Inferior parietal cortex (tissue), 1 donor: ENCODE results near the gene ENPEP.
"Not testable (repeated sequence)": the region's sequence is repeated elsewhere in the genome, so short reads cannot be mapped to it uniquely, and the experiment has no call there.

ENCODE experiments used
- DNase-seq: peaks from one replicate; pipeline ENCODE4 v3.0.0-alpha.2; 2016; ENCODE audit errors: extremely low spot score

ENPEP gene

GRCh38 chr4:110475881-110476818 is at the start of gene ENPEP:
ENPEP (plus strand) TSS chr4:110476155; CDS start chr4:110476415, 260 bp downstream.
- DNase-seq = no peak

GRCh38 chr4:110431805-110432204 is 44.1 kb upstream of the ENPEP start:
- not testable (repeated sequence) for DNase-seq

DNA sequence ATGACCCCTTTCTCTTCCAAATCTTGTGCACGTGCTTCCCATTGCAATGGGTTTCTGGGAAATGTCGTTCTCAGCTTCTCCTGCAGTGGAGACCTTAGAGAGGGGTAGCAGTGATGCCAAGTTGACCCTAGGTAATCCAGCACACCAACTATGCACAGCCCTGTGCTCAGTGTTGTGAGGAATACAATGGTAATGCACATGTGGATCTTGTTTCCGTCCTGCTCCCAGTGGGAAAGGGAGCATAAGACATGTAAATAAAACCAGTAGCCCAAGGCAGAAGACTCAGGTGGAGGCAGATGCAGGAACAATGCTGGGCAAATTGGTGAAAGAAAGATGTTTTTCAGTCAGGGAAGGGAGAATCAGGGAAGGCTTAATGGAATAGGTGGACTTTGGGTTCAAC is 38.7 kb upstream of the ENPEP start:
- not testable (repeated sequence) for DNase-seq

GRCh38 chr4:110439209-110439608 is 36.7 kb upstream of the ENPEP start:
- DNase-seq = not testable (repeated sequence)

DNA sequence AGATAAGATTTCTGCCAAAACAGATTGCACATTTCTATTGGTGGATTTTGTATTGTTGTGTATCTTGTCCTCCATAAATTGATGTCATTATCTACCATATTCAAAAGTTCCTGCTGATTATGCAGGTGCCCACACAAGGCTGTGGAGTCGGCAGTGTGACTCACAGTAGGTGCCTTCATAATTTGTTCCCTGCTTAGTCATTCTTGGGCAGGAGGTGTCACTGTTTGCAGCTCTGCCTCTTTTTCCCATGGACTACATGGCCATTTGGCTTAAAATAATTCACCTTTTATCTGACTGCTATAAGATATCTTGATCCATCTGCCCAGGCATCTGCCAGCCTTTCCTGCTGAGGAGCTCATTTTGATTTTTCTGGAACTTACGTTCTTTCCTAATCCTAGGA is 33.6 kb upstream of the ENPEP start:
- no peak for DNase-seq

- no peak for DNase-seq
Observed at GRCh38 chr4:110442788-110443187, 33.2 kb upstream of the ENPEP start.

DNA sequence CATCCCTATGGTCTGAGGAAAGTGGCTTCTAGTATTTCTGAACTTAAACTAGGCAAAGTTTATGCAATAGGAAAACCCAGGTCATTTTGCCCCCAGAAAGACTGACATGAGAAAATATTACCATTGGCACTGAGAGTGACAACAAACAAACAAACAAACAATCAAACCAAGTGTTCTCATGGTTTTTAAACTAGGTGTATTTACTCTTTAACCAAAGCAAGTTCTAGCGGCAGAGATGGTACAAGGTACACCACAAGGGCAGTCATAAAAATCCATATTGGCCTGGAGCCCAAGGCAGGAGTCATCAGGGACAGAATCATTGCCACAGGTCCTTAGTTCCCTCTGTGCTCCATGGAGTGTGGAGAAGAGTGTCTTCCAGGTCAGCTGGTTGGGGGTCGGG is 26.0 kb upstream of the ENPEP start:
- DNase-seq = no peak

GRCh38 chr4:110452546-110452945 is 23.4 kb upstream of the ENPEP start:
- no peak for DNase-seq

- DNase-seq = no peak
Observed at GRCh38 chr4:110454441-110454840, 21.5 kb upstream of the ENPEP start.

GRCh38 chr4:110458494-110459266 is 17.3 kb upstream of the ENPEP start:
- no peak for DNase-seq

GRCh38 chr4:110460074-110460746 is 15.7 kb upstream of the ENPEP start:
- no peak for DNase-seq

- DNase-seq = no peak
Observed at GRCh38 chr4:110467400-110467799, 8.6 kb upstream of the ENPEP start.

DNA sequence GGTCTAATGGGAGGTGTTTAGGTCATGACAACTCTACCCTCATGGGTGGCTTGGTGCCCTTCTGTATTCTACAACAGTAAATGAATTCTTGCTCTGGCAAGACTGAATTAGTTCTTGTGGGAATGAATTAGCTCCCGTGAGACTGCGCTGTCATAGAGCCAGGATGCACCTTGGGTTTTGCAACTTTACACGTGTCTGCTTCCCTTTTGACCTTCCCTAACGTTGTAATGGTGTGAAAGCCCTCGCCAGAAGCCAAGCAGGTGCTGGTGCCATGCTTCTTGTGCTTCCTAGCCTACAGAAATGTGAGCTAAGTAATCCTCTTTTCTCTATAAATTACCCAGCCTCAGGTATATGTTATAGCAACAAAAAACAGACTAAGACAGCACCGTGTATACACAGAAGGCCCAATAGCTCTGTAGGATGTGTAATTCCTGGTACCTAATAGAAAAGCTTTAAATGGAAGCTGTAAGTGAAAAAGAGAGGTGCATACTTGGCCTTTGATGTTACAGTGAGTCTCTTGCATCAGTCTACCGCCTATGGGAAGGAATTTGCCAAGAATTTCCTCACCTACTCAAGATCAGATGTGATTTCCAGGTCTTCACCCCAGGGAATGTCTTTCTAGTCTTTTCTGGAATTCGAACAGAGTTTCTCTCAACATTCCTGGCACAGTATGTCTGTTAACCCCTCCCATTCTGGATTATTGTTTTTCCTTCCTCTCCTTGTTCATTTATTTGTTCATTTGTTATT is 3.2 kb upstream of the ENPEP start:
- no peak for DNase-seq

DNA sequence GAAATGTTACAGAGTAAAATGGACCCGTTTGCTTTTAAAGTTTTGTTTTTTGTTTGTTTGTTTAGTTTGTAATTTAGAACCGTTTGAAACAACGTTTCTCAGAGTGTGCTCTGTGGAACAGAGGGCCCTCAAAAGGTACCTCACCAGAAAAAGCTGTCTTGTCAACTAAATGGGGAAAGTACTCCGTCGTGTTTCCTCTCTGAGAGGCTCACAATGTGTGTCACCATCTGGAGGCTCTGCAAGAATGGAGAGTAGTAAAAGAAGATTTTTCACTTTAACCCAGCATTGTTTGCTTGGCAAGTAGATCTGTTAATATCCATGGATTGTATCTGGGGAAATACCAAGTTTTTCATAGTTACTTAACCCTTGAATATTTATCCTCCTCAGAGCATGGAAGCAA is 1.5 kb upstream of the ENPEP start:
- no peak for DNase-seq

- DNase-seq = not testable (repeated sequence)
Observed at GRCh38 chr4:110475080-110475479, 875 bp upstream of the ENPEP start.

GRCh38 chr4:110477836-110478235 is 1.9 kb downstream of the ENPEP start:
- no peak for DNase-seq

DNA sequence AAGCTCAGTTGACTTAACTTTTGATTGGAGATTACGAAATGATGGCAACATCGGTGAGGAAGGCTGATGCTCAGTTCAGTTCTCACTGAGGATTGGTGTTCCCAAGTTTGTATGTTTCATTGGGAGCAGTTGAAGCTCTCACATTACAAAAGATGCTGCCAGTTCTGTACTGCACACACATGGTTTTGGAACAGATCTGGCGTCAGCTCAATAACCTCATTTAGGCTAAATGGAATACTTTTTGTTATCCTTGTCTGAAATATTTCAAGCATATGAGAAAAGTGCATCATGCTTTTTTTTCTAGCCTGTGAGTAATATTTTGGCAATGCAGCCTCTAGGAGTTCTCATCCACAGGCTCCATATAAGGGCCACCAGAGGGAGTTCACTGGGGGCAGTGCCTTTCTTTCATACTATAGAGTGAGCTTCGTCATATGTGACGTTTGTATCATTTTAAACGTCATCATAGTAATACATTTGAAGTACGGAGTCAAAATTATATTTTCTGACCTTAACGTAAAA is 4.1 kb downstream of the ENPEP start:
- peak; percentile 61 for DNase-seq

DNA sequence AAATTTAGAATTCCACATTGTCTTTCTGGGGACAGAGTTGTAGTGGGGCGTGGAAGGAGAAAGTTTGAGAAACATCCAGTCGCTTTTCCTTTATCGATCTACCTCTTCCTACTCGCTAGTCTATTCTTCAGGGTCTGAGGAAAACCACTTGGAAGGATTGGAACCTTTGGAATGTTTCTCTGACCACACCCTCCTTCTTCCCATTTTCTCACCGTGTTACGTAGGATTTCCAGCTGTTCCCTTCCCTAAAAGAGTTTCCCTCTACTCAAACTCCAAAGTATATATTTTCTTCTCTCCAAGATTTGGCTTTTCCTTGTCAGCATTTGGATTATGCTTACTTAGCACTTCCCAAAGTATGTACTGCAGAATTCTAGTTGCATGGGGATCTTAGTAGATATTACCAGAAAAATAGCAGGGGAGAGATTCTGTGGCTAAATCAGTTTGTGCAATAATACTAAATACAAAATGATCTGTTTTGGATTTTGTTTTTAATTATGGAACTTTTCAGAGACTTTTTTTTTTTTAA is 4.9 kb downstream of the ENPEP start:
- no peak for DNase-seq

DNA sequence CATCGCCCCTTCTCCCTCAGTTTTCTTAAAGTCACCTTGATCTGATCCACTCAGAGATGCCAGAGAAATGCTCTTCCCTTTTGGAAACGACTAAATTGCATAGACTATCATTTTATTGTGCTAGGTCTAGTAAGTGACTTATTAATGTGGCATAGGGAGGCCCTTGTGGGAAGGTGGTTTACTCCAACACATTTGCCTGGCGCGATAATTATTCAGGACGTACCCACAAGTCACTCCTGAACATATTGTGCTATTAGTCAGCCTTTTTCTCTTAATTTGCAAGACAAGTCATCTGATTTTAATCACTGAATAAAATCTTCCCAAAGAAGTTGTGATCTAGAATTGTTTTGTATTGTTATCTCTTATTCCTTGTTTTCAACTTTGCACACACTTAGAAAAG is 7.6 kb downstream of the ENPEP start:
- no peak for DNase-seq

- no peak for DNase-seq
Observed at GRCh38 chr4:110484029-110484428, 8.1 kb downstream of the ENPEP start.

GRCh38 chr4:110484767-110485166 is 8.8 kb downstream of the ENPEP start:
- DNase-seq = no peak
